ENCODE data around the gene GLRA3. TPM values are rescaled to one million over a fixed set of nuclear protein-coding genes. Genes with fewer than 3 reads are reported as not detected.

The GLRA3 gene
- total RNA-seq, 1 donor from 2014 or later = not detected

DNA sequence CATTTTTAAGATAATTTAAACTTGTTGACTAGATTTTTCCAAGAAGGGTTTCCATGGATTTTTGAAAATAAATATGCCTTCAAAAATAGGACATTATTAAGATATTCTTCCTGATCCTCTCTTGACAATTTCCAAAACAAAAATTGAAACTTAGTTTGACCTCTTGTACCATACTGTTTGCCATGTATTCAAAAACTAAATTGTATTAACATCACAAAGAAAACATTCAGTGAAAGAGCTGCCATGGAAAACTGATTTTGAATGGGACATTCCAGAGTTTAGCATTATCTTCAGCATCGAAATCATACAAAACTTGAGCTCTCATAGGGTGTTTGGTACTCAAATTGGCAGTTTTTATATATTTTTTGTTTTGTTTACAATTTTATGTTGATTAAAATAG lies 238.7 kb downstream of the GLRA3 start:
- H3K4me1 Mint-ChIP-seq = peaks cover 7% of the 10 kb centered on the region
- no peak for DNase-seq (ENCODE audit: low read depth, low spot score)
- H3K4me3 Mint-ChIP-seq = no peak overlapping the region
- H3K9me3 Mint-ChIP-seq = peaks cover 2% of the 10 kb centered on the region
- H3K27ac Mint-ChIP-seq (ENCODE audit: unreplicated experiment) = no peak overlapping the region
- TF ChIP-seq, protein P1, sequence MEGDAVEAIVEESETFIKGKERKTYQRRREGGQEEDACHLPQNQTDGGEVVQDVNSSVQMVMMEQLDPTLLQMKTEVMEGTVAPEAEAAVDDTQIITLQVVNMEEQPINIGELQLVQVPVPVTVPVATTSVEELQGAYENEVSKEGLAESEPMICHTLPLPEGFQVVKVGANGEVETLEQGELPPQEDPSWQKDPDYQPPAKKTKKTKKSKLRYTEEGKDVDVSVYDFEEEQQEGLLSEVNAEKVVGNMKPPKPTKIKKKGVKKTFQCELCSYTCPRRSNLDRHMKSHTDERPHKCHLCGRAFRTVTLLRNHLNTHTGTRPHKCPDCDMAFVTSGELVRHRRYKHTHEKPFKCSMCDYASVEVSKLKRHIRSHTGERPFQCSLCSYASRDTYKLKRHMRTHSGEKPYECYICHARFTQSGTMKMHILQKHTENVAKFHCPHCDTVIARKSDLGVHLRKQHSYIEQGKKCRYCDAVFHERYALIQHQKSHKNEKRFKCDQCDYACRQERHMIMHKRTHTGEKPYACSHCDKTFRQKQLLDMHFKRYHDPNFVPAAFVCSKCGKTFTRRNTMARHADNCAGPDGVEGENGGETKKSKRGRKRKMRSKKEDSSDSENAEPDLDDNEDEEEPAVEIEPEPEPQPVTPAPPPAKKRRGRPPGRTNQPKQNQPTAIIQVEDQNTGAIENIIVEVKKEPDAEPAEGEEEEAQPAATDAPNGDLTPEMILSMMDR (conservative IDR thresholded peaks at IDR 0.05) = no peak
- H3K36me3 Mint-ChIP-seq (ENCODE audit: low read depth) = no peaks in the 10 kb centered on the region
- no peaks in the 10 kb centered on the region for H3K27me3 Mint-ChIP-seq (ENCODE audit: low read depth)

Other genes with a start within 250 kb of the GLRA3 start
- not detected in 2 replicates for gene ADAM29, start 89.1 kb upstream of the GLRA3 start, total RNA-seq

All from neural crest cell (in vitro differentiated cells).